AG09309 (cell line): ENCODE measurements around the gene BSG.

Experiments
- DNase-seq: peaks from one replicate; pipeline ENCODE4 v3.0.0-alpha.2; 2010; ENCODE audit warnings: low read depth
- H3K4me3 ChIP-seq: 2 replicates; pipeline ENCODE4 v1.5.1; 2011; ENCODE audit warnings: mild to moderate bottlenecking, low read depth, low read length, moderate library complexity; ENCODE audit not compliant: control insufficient read depth
- TF ChIP-seq, protein P1 (sequence below): IDR thresholded peaks from 2 replicates; pipeline ENCODE4 v1.5.1; 2011; ENCODE audit warnings: mild to moderate bottlenecking, low read depth, low read length, inconsistent platforms; ENCODE audit not compliant: insufficient read depth, control insufficient read depth; ENCODE audit errors: missing control alignments

Gene BSG

GRCh38 chr19:588741-589692 lies 16.6 kb downstream of the BSG start:
- DNase-seq: no peak
- TF ChIP-seq, protein P1, sequence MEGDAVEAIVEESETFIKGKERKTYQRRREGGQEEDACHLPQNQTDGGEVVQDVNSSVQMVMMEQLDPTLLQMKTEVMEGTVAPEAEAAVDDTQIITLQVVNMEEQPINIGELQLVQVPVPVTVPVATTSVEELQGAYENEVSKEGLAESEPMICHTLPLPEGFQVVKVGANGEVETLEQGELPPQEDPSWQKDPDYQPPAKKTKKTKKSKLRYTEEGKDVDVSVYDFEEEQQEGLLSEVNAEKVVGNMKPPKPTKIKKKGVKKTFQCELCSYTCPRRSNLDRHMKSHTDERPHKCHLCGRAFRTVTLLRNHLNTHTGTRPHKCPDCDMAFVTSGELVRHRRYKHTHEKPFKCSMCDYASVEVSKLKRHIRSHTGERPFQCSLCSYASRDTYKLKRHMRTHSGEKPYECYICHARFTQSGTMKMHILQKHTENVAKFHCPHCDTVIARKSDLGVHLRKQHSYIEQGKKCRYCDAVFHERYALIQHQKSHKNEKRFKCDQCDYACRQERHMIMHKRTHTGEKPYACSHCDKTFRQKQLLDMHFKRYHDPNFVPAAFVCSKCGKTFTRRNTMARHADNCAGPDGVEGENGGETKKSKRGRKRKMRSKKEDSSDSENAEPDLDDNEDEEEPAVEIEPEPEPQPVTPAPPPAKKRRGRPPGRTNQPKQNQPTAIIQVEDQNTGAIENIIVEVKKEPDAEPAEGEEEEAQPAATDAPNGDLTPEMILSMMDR: no peak
- no peak overlapping the region for H3K4me3 ChIP-seq

GRCh38 chr19:589693-590395 lies 17.4 kb downstream of the BSG start, which contains the start of gene HCN2:
Gene HCN2, plus strand, starts transcription at chr19:589881. Its CDS starts 65 bp downstream, at chr19:589946.
- TF ChIP-seq, protein P1: no peak
- DNase-seq: no peak
- H3K4me3 ChIP-seq: peak within 1 kb of the TSS; percentile 27

- TF ChIP-seq, protein P1: no peak
- DNase-seq: no peak
- H3K4me3 ChIP-seq: peak overlapping the region; percentile 27
Observed at GRCh38 chr19:590396-590745, 18.0 kb downstream of the BSG start.

DNA sequence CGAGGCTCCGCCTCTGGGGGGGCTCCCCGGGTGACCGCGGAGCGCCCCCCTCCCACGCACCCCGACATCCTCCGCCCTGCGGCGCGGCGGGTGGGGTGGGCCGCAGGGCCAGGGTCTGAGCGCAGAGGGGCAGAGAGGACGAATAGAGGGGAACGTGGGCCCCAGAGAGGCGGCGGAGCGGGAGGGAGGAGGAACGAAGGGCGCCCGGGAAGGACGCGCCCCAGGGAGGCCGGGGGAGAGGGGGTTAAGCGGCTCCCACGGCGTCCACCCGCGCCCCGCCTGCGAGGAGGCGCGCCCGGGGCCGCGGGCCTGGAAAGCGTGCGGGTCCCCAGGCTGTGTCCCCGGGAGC lies 18.3 kb downstream of the BSG start:
- TF ChIP-seq, protein P1: no peak
- no peak for DNase-seq
- peak overlapping the region; percentile 17 for H3K4me3 ChIP-seq

- no peak for DNase-seq
- H3K4me3 ChIP-seq: no peak overlapping the region
- TF ChIP-seq, protein P1: no peak
Observed at GRCh38 chr19:591099-591958, 18.9 kb downstream of the BSG start.

GRCh38 chr19:592101-592500 lies 19.7 kb downstream of the BSG start:
- no peak overlapping the region for H3K4me3 ChIP-seq
- no peak for DNase-seq
- TF ChIP-seq, protein P1: no peak
